Kidney epithelial cell (primary cell): ENCODE results near the gene CERKL. TPM values are rescaled to one million over a fixed set of nuclear protein-coding genes. Genes with fewer than 3 reads are reported as not detected.

Experiments used
- DNase-seq: peaks from one replicate; pipeline ENCODE4 v3.0.0-alpha.2; 2010; ENCODE audit warnings: low read depth
- H3K27me3 ChIP-seq: 2 replicates; pipeline ENCODE4 v1.6.0; 2011; ENCODE audit warnings: low read length; ENCODE audit not compliant: control insufficient read depth, insufficient read depth
- H3K36me3 ChIP-seq: 2 replicates; pipeline ENCODE4 v1.5.1; 2011; ENCODE audit warnings: low read length; ENCODE audit not compliant: control insufficient read depth, insufficient read depth
- H3K4me3 ChIP-seq: 2 replicates; pipeline ENCODE4 v1.5.1; 2011; ENCODE audit warnings: low read depth, mild to moderate bottlenecking, control low read depth, low read length
- total RNA-seq: library from RNA; depleted of rRNA; stranded (reverse); fragments of >200 nt; gene quantifications from 2 replicates; pipeline ENCODE4 v1.2.3, GENCODE V29; 2015
- TF ChIP-seq, protein P1 (sequence below): IDR thresholded peaks from 2 replicates; pipeline ENCODE4 v1.5.1; 2011; ENCODE audit warnings: mild to moderate bottlenecking, moderate library complexity, low read length, control low read depth, inconsistent platforms; ENCODE audit not compliant: insufficient read depth, poor library complexity, severe bottlenecking

The CERKL gene
- total RNA-seq, 1 donor from 2014 or later: 0.17 TPM

DNA sequence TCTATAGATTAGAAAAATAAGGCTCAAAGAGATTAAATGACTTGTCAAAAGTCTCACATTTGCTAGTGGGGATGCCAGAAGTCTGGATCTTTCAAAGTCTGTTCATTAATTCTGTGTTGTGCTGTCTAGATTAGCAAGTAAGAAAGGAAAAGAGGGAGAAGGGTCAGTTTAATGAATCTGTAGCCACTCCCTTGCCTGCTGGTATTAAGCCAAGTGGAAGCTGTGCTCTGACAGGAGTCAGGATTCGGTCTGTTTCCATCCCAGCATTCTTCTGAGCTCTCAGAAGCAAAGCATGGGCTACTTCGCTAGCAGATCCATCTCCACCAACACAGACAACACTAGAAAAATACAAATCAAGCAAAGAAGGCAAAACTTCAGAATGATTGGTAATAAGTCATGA is 98.5 kb downstream of the CERKL start:
- Histone ChIP-seq H3K27me3 (no peaks in the 10 kb centered on the region), H3K36me3 (no peaks in the 10 kb centered on the region), H3K4me3 (no peak overlapping the region)
- DNase-seq: no peak
- TF ChIP-seq, protein P1, sequence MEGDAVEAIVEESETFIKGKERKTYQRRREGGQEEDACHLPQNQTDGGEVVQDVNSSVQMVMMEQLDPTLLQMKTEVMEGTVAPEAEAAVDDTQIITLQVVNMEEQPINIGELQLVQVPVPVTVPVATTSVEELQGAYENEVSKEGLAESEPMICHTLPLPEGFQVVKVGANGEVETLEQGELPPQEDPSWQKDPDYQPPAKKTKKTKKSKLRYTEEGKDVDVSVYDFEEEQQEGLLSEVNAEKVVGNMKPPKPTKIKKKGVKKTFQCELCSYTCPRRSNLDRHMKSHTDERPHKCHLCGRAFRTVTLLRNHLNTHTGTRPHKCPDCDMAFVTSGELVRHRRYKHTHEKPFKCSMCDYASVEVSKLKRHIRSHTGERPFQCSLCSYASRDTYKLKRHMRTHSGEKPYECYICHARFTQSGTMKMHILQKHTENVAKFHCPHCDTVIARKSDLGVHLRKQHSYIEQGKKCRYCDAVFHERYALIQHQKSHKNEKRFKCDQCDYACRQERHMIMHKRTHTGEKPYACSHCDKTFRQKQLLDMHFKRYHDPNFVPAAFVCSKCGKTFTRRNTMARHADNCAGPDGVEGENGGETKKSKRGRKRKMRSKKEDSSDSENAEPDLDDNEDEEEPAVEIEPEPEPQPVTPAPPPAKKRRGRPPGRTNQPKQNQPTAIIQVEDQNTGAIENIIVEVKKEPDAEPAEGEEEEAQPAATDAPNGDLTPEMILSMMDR: no peak

DNA sequence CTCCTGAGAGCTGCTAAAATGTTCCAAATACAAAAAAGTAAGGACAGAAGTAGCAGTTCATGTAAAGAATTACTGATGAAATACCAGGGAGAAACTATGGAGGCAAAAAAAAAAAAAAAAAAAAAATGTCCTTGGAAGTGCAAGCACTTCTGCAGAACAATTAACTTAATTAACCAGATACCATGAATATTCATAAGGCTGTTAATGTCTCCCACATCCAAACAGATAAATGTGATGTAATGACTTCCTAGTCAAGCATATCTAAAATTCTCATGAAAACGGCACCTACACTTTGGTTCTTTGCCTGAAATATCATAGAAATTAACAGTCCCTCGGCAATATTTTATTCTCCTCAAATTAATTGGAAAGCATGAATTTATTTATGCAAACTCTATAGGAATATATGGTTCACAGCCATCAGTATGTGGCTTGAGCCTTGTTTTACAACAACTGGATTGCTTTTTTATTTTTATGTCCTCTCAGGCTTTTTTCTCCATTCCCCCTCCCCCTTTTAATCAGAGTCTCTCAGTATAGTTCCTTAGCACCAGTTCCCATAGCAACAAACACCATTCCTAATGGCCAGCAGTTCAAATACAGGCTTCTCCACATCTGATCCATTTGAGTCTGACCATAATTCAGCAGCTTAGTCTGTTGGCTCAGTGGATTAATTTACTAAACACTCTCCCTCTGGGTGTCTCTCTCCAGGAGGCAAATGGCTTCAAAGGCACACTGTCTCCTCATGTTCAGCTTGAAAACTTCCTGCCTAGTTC is 102.7 kb downstream of the CERKL start:
- TF ChIP-seq, protein P1: no peak

DNA sequence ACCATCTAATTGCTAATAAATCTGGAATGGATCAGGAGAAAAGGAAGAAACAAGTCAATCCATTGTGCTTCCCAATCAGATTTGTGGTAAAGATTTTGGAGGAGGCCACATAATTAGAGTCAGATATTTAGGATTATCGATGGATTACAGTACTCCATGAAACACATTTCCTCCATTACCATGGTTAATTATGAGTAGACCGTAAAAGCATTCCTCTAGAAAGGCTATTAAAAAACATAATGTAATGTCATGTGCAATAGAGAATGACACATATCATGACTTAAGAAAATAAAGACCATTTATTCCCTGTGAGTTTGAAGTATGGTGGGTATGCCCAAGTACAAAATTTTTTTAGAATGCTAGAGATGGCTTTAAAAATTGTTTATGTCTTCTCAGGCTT is 103.7 kb downstream of the CERKL start:
- H3K27me3 ChIP-seq: no peaks in the 10 kb centered on the region
- TF ChIP-seq, protein P1: no peak
- no peak overlapping the region for H3K4me3 ChIP-seq
- DNase-seq: no peak
- no peaks in the 10 kb centered on the region for H3K36me3 ChIP-seq

More for the DNA sequence above, 102.7 kb downstream of the CERKL start:
- H3K36me3 ChIP-seq: no peaks in the 10 kb centered on the region
- no peak overlapping the region for H3K4me3 ChIP-seq
- DNase-seq: no peak
- H3K27me3 ChIP-seq: no peaks in the 10 kb centered on the region

DNA sequence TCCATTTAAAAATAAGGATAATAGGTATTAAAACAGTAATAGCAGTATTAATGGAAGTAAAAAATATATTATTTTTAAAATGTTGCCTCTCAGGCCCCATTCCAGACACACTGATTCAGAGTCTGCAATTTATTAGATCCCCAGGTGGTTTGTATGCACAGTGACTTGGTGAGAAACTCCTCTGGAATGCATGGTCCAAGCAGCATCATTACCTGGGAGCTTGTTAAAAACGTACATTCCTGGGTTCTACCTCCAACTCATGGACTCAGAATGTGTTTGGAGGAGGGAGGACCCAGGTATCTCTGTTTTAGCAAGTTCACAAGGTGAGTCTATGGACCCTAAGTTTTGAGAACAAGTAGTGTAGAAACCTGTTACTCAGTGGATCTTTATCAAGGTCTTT is 104.1 kb downstream of the CERKL start:
- no peaks in the 10 kb centered on the region for H3K27me3 ChIP-seq
- DNase-seq: peak; percentile 67
- no peaks in the 10 kb centered on the region for H3K36me3 ChIP-seq
- no peak overlapping the region for H3K4me3 ChIP-seq
- TF ChIP-seq, protein P1: no peak

DNA sequence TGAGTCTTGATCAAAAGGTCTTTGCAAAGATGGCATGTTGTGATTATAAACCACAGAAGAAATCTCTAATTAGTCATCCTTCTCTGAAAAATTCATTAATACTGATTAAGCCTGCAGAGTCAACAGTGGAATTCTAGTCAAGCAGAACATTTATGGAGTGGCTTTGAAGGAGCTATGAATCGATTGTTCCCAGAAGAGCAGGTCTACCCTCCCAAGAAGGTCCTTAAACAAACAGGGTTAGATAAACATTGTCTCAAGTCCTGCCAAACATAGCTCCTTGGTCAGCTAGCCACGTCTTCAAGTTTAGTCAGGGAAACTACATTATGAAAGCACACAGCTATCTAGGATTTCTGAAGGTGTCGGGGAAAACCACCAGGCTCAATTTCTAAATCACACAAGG is 110.8 kb downstream of the CERKL start:
- TF ChIP-seq, protein P1: no peak
- Histone ChIP-seq H3K36me3 (no peaks in the 10 kb centered on the region), H3K27me3 (no peaks in the 10 kb centered on the region), H3K4me3 (no peak overlapping the region)
- peak; percentile 37 for DNase-seq

DNA sequence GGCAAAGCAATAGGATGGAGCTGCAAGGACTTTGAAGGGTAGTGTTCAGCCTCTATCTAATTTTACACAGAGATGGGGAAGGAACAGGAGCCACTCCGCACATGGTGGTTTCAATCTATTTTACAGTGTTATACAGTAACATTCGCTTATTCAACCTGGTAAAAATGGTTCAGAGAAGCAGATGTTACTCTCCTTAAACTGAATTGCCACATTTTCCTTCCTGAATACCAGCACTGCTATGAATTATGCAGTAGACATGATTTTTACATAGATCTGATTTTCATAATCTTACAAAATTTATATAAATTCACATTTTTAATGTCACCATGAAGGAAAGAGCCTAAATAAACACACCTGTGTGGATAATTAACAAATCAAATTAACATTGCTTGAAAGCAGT is 114.7 kb downstream of the CERKL start:
- Histone ChIP-seq H3K36me3 (no peaks in the 10 kb centered on the region), H3K27me3 (no peaks in the 10 kb centered on the region), H3K4me3 (no peak overlapping the region)
- TF ChIP-seq, protein P1: no peak
- no peak for DNase-seq
